ENCODE measurements around the gene PLIN4. TPM values are rescaled to one million over a fixed set of nuclear protein-coding genes. Genes with fewer than 3 reads are reported as not detected.

PLIN4 gene
- total RNA-seq, 1 donor from 2014 or later, result 4.1 TPM

GRCh38 chr19:4454747-4455718 is 63.3 kb downstream of the PLIN4 start:
- TF ChIP-seq CTCF (IDR thresholded peaks at IDR 0.05), result no peak
- Histone ChIP-seq H3K36me3 (peaks cover 40% of the 10 kb centered on the region), H3K27ac (no peak overlapping the region), H3K4me3 (no peak overlapping the region), H3K9me3 (no peaks in the 10 kb centered on the region), H3K4me1 (peaks cover 12% of the 10 kb centered on the region), H3K27me3 (no peaks in the 10 kb centered on the region)
- no peak for DNase-seq
- intact Hi-C loops (cut with DNase I), result no loop called here
- no peak for ATAC-seq

GRCh38 chr19:4453232-4454179 is 64.8 kb downstream of the PLIN4 start:
- TF ChIP-seq CTCF (IDR thresholded peaks at IDR 0.05), result no peak
- ATAC-seq, result no peak

GRCh38 chr19:4452230-4452990 is 65.9 kb downstream of the PLIN4 start:
- Histone ChIP-seq H3K4me1 (peaks cover 12% of the 10 kb centered on the region), H3K36me3 (peaks cover 65% of the 10 kb centered on the region), H3K4me3 (no peak overlapping the region), H3K27ac (no peak overlapping the region), H3K9me3 (no peaks in the 10 kb centered on the region), H3K27me3 (no peaks in the 10 kb centered on the region)
- intact Hi-C loops (cut with DNase I), result no loop called here
- DNase-seq (no peak), ATAC-seq (no peak)
- TF ChIP-seq CTCF (IDR thresholded peaks at IDR 0.05), result no peak

More at GRCh38 chr19:4453232-4454179, 64.8 kb downstream of the PLIN4 start:
- intact Hi-C loops (cut with DNase I), result no loop called here
- Histone ChIP-seq H3K4me3 (no peak overlapping the region), H3K4me1 (peaks cover 12% of the 10 kb centered on the region), H3K9me3 (no peaks in the 10 kb centered on the region), H3K36me3 (peaks cover 55% of the 10 kb centered on the region), H3K27me3 (no peaks in the 10 kb centered on the region), H3K27ac (no peak overlapping the region)
- no peak for DNase-seq

Other genes with a start within 250 kb of the PLIN4 start
- not detected for gene SHD, start 239.2 kb downstream of the PLIN4 start, total RNA-seq
- 2.7 TPM for gene TMIGD2, start 216.1 kb downstream of the PLIN4 start, total RNA-seq
- gene FSD1, start 213.9 kb downstream of the PLIN4 start, total RNA-seq, result 1.5 TPM
- 16.1 TPM for gene STAP2, start 179.7 kb downstream of the PLIN4 start, total RNA-seq
- 29.3 TPM for gene MPND, start 174.9 kb downstream of the PLIN4 start, total RNA-seq
- 47.6 TPM for gene SH3GL1, start 117.9 kb downstream of the PLIN4 start, total RNA-seq
- 10.8 TPM for gene CHAF1A, start 115.8 kb downstream of the PLIN4 start, total RNA-seq
- 113 TPM for gene UBXN6, start 60.7 kb downstream of the PLIN4 start, total RNA-seq
- gene HDGFL2, start 46.2 kb downstream of the PLIN4 start, total RNA-seq, result 30.6 TPM
- 17.2 TPM for gene PLIN5, start 16.7 kb upstream of the PLIN4 start, total RNA-seq
- gene LRG1, start 21.6 kb upstream of the PLIN4 start, total RNA-seq, result 15.9 TPM
- 20.3 TPM for gene SEMA6B, start 41.2 kb upstream of the PLIN4 start, total RNA-seq
- gene TNFAIP8L1, start 121.0 kb upstream of the PLIN4 start, total RNA-seq, result 11.9 TPM
- 94.2 TPM for gene MYDGF, start 151.9 kb upstream of the PLIN4 start, total RNA-seq
- gene DPP9, start 205.4 kb upstream of the PLIN4 start, total RNA-seq, result 75.8 TPM